ENCODE results near the gene COL5A2.

The COL5A2 gene

GRCh38 chr2:189045836-189046235, 133.7 kb downstream of the COL5A2 start:
- DNase-seq = no peak

- DNase-seq = no peak
Observed at GRCh38 chr2:189037518-189037917, 142.0 kb downstream of the COL5A2 start.

- DNase-seq = no peak
Observed at GRCh38 chr2:189024901-189025618, 154.5 kb downstream of the COL5A2 start.

GRCh38 chr2:189022492-189022891, 157.1 kb downstream of the COL5A2 start:
- DNase-seq = no peak

GRCh38 chr2:189022053-189022481, 157.5 kb downstream of the COL5A2 start:
- DNase-seq = peak; percentile 56

GRCh38 chr2:189020179-189020578, 159.4 kb downstream of the COL5A2 start:
- DNase-seq = no peak

GRCh38 chr2:189018631-189019030, 160.9 kb downstream of the COL5A2 start:
- DNase-seq = no peak

- no peak for DNase-seq
Observed at GRCh38 chr2:189016311-189016861, 163.2 kb downstream of the COL5A2 start.

GRCh38 chr2:189015359-189015758, 164.2 kb downstream of the COL5A2 start:
- no peak for DNase-seq

- no peak for DNase-seq
Observed at GRCh38 chr2:189014449-189015138, 165.0 kb downstream of the COL5A2 start.

GRCh38 chr2:189013671-189014448, 165.7 kb downstream of the COL5A2 start:
- no peak for DNase-seq

- DNase-seq = no peak
Observed at GRCh38 chr2:189013031-189013430, 166.5 kb downstream of the COL5A2 start.

- no peak for DNase-seq
Observed at GRCh38 chr2:189012351-189012750, 167.2 kb downstream of the COL5A2 start.

- DNase-seq = no peak
Observed at GRCh38 chr2:189010536-189010935, 169.0 kb downstream of the COL5A2 start.

- no peak for DNase-seq
Observed at GRCh38 chr2:189008555-189009262, 170.9 kb downstream of the COL5A2 start.

- DNase-seq = peak; percentile 55
Observed at GRCh38 chr2:189002079-189002478, 177.5 kb downstream of the COL5A2 start.

GRCh38 chr2:189000221-189000620, 179.3 kb downstream of the COL5A2 start:
- no peak for DNase-seq

- DNase-seq = no peak
Observed at GRCh38 chr2:188997263-188997662, 182.3 kb downstream of the COL5A2 start.

GRCh38 chr2:188993247-188993646, 186.3 kb downstream of the COL5A2 start:
- no peak for DNase-seq

- DNase-seq = no peak
Observed at GRCh38 chr2:188986839-188987238, 192.7 kb downstream of the COL5A2 start.

- DNase-seq = peak; percentile 57
Observed at GRCh38 chr2:188984680-188985079, 194.9 kb downstream of the COL5A2 start.

GRCh38 chr2:188984065-188984491, 195.5 kb downstream of the COL5A2 start:
- DNase-seq = no peak

All from amniotic stem cell (primary cell).